Pancreas (tissue), 10 donors: Measurements from ENCODE around the gene KCNN3. TPM values are rescaled to one million over a fixed set of nuclear protein-coding genes. Genes with fewer than 3 reads are reported as not detected.

Experiments
- ATAC-seq, 4 donors: fragments of 200-7000 bp; cut with Tn5 transposase; one replicate each; pipeline versions ENCODE4 v1.8.0 to v1.9.1; 2020; ENCODE audit warnings: mild to moderate bottlenecking in 4 of 4, moderate library complexity in 4 of 4
- DNase-seq, 6 donors: peaks; one replicate each; pipeline ENCODE4 v3.0.0-alpha.2; 2020
- FAIRE-seq: peaks from 2 replicates; lab custom pipeline; 2012; peaks lifted over from hg19 to GRCh38; lab: Jason Lieb, UNC
- H3K27ac ChIP-seq, 4 donors: fragments of 200-600 bp; sonication (generic); 1 replicate in 3 of 4; 2 replicates in 1 of 4; pipeline versions ENCODE4 v1.5.0 to v1.8.0; 2020
- H3K27me3 ChIP-seq, 4 donors: fragments of 200-600 bp; one replicate each; pipeline ENCODE4 v1.8.0; 2021
- H3K36me3 ChIP-seq, 3 donors: fragments of 200-600 bp; sonication (generic) in 1 of 3; one replicate each; pipeline versions ENCODE4 v1.5.0 to v1.8.0; 2020 to 2021
- H3K4me1 ChIP-seq, 3 donors: fragments of 200-600 bp; one replicate each; pipeline ENCODE4 v1.8.0; 2021
- H3K4me3 ChIP-seq, 4 donors: fragments of 200-600 bp; sonication (generic) in 2 of 4; one replicate each; pipeline versions ENCODE4 v1.5.0 to v1.8.0; 2020 to 2021
- H3K9me3 ChIP-seq, 4 donors: fragments of 200-600 bp; one replicate each; pipeline ENCODE4 v1.8.0; 2021
- CTCF ChIP-seq, 4 donors: fragments of 200-600 bp; sonication (generic) in 3 of 4; IDR thresholded peaks; one replicate each; pipeline versions ENCODE4 v1.5.0 to v1.8.0; 2021; ENCODE audit warnings: antibody characterized with exemption in 4 of 4
- WGBS, 2 donors: extraction: QIAGEN DNeasy Blood & Tissue Kit; methylation state at CpG; one replicate each; pipeline ENCODE4 v1.1.7; 2013; 5-methylcytosine and 5-hydroxymethylcytosine counted together
- intact Hi-C, 3 donors: fragments of 100-400 bp; cut with DNase I; formaldehyde crosslinking; loops; one replicate each; pipeline versions ENCODE4 v1.11.1 to v1.14.2; 2022
- polyA plus RNA-seq, 2 donors: library from polyadenylated mRNA; stranded (reverse); fragments of 200-250 nt; gene quantifications; one replicate each; pipeline ENCODE4 v1.2.3, GENCODE V29; 2013
- total RNA-seq, 6 donors: library from RNA; stranded (reverse); fragmentation: NEBNext Ultra II Directional in 4 of 6; extraction: Animal tissue kit (Norgen Biotek cat#: 25700) in 4 of 6; gene quantifications; one replicate each; pipeline versions ENCODE4 v1.2.1 to v1.2.4, GENCODE V29; 2021 to 2023
- donor health status: healthy with polysubstance abuse.
- donor health status: DM: no; HTN: no; CAD: no; lungs with moderate emphysema.
- donor health status: DM: no; HTN: no; CAD: no.
- donor health status: control.
- donor health status: control.
- donor health status: Bipolar disorder and iron deficiency.
- donor health status: DM: yes; HTN: yes; CAD: no.
- donor health status: DM: no; HTN: no; CAD: no.
- donor health status: DM: no; HTN: no; CAD: no.
- donor health status: DM: yes; HTN: yes; CAD: no.

KCNN3 gene
- total and polyA plus RNA-seq, 8 donors = 0.11 to 1.0 (median 0.33) TPM

- intact Hi-C loops = no loop called here
- FAIRE-seq (no peak), ATAC-seq (no peak), DNase-seq (no peak)
- TF ChIP-seq CTCF (IDR thresholded peaks at IDR 0.05) = no peak
- no peaks in the 10 kb centered on the region for H3K36me3 ChIP-seq
- H3K4me1 ChIP-seq = no peaks in the 10 kb centered on the region
- H3K27ac ChIP-seq = no peak overlapping the region
- WGBS, 2 donors = 71 to 85% methylated on average over 2 of the region's 2 CpGs
- H3K27me3 ChIP-seq = no peaks in the 10 kb centered on the region
- H3K4me3 ChIP-seq = no peak overlapping the region
- no peaks in the 10 kb centered on the region for H3K9me3 ChIP-seq
Measured at GRCh38 chr1:154714052-154714623, 155.9 kb downstream of the KCNN3 start.

DNA sequence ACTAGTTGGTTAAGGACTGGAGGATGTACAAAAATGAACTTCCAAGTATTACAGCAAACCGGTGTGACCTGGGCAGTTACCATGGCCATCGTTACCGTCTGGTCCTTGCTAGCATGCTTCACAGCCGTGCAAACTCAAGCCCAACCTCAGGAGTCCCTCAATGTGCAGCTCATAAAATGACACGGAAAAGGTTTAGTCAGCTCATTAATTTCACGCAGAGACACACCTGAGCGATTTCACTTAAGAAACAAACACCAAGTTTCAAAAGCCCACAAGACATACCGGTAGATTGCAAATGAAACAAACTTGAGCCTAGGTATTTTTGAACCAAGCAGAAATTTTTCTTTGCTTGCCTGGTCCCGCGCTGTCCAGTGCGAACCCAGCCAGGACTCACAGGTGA lies 157.1 kb downstream of the KCNN3 start:
- WGBS, 2 donors = 80 to 82% methylated on average over 11 of the region's 11 CpGs

GRCh38 chr1:154712166-154712810 lies 157.8 kb downstream of the KCNN3 start:
- Histone ChIP-seq H3K4me1 (no peaks in the 10 kb centered on the region), H3K27ac (no peak overlapping the region), H3K9me3 (no peaks in the 10 kb centered on the region), H3K36me3 (no peaks in the 10 kb centered on the region), H3K4me3 (no peak overlapping the region), H3K27me3 (no peaks in the 10 kb centered on the region)
- WGBS, 2 donors = 74 to 77% methylated on average over 11 of the region's 11 CpGs
- DNase-seq = no peak
- FAIRE-seq = no peak
- no peak for TF ChIP-seq CTCF (IDR thresholded peaks at IDR 0.05)
- ATAC-seq = no peak
- intact Hi-C loops = no loop called here

More for the DNA sequence above, 157.1 kb downstream of the KCNN3 start:
- ATAC-seq (no peak), FAIRE-seq (no peak), DNase-seq (no peak)
- Histone ChIP-seq H3K4me3 (no peak overlapping the region), H3K36me3 (no peaks in the 10 kb centered on the region), H3K4me1 (no peaks in the 10 kb centered on the region), H3K27ac (no peak overlapping the region), H3K9me3 (no peaks in the 10 kb centered on the region), H3K27me3 (no peaks in the 10 kb centered on the region)
- intact Hi-C loops = no loop called here
- TF ChIP-seq CTCF (IDR thresholded peaks at IDR 0.05) = no peak

DNA sequence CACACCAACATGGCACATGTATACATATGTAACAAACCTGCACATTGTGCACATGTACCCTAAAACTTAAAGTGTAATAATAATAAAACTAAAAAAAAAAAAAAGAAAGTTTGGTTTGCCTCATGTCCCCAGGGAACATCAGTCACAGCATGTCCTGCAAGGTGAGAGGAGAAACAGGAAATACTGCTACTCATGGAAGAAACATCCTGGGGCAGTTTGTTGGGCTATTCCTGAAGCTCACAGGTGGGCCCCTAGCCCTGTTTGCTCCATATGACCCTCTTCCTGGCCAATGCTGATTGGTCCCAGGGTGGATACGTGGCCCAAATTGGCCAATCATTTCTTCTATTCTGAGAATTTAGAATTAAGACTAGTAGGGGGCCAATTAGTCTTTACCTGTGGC lies 158.7 kb downstream of the KCNN3 start:
- H3K27me3 ChIP-seq = no peaks in the 10 kb centered on the region
- H3K36me3 ChIP-seq = no peaks in the 10 kb centered on the region
- no peak for TF ChIP-seq CTCF (IDR thresholded peaks at IDR 0.05)
- no peaks in the 10 kb centered on the region for H3K4me1 ChIP-seq
- DNase-seq (no peak), ATAC-seq (no peak), FAIRE-seq (no peak)
- no peak overlapping the region for H3K27ac ChIP-seq
- no peaks in the 10 kb centered on the region for H3K9me3 ChIP-seq
- 64 to 65% methylated on average over 1 of the region's 1 CpG for WGBS, 2 donors
- intact Hi-C loops = no loop called here
- H3K4me3 ChIP-seq = no peak overlapping the region

DNA sequence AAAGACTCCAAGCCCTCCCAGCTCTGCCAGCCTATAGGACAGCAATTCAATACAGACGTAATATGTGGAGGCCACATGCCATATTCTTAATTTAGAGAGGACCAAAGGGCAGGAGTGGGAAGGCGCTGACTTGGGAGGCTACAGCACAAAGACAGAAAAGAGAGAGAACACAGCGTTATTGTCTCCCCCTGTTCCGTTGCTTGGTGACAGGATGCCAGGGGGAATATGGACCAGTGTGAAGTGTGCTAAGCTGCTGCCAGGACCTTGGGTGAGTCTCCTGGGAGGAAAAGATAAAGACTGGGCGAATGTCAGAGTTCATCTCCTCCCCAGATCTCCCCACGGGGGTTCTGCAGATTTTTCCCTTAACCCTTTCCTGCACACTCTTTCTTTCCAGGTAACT lies 160.0 kb downstream of the KCNN3 start:
- 63 to 65% methylated on average over 6 of the region's 6 CpGs for WGBS, 2 donors
- Histone ChIP-seq H3K27me3 (no peaks in the 10 kb centered on the region), H3K36me3 (no peaks in the 10 kb centered on the region), H3K9me3 (no peaks in the 10 kb centered on the region), H3K4me3 (no peak overlapping the region), H3K27ac (no peak overlapping the region), H3K4me1 (no peaks in the 10 kb centered on the region)
- TF ChIP-seq CTCF (IDR thresholded peaks at IDR 0.05) = no peak
- DNase-seq (no peak), FAIRE-seq (no peak), ATAC-seq (no peak)
- intact Hi-C loops = no loop called here
